Measurements from ENCODE around the gene GPR75.

GRCh38 chr2:53863538-53864227, 3.9 kb upstream of the GPR75 start:
- TF ChIP-seq POLR2A (IDR thresholded peaks at IDR 0.05; ENCODE audit: low read depth, low read length) (no peak), TAF1 (IDR thresholded peaks at IDR 0.05; ENCODE audit: low read depth, low read length) (no peak), POLR2AphosphoS5 (IDR thresholded peaks at IDR 0.05; ENCODE audit: low read depth, low read length) (no peak), SPI1 (IDR thresholded peaks at IDR 0.05; ENCODE audit: low read depth, low read length) (no peak)

Data from GM12891 (cell line).